Measurements from ENCODE around the gene SLC6A20. TPM values are rescaled to one million over a fixed set of nuclear protein-coding genes. Genes with fewer than 3 reads are reported as not detected.

SLC6A20 gene
- total RNA-seq, 1 experiment from 2014 or later, result 0.89 TPM

- H3K27ac ChIP-seq (ENCODE audit: low read depth, low read length), result no peak overlapping the region
- TF ChIP-seq RAD21 (IDR thresholded peaks at IDR 0.05; ENCODE audit: low read depth) (no peak), EZH2phosphoT487 (IDR thresholded peaks at IDR 0.05; ENCODE audit: borderline replicate concordance) (no peak), CBX3 (IDR thresholded peaks at IDR 0.05; ENCODE audit: low read depth) (no peak)
- TF ChIP-seq, protein P1, sequence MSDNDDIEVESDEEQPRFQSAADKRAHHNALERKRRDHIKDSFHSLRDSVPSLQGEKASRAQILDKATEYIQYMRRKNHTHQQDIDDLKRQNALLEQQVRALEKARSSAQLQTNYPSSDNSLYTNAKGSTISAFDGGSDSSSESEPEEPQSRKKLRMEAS (IDR thresholded peaks at IDR 0.05), result no peak
- H4K20me1 ChIP-seq (ENCODE audit: insufficient read depth), result no peaks in the 10 kb centered on the region
- H3K4me3 ChIP-seq (replicated peaks in 1 of 2; ENCODE audit: low read depth in 1 of 2, low read length in 2 of 2), result no peak overlapping the region
- intact Hi-C loops (cut with micrococcal nuclease), result no loop called here
- ChIA-PET RAD21 (ENCODE audit: low non-redundant PET in 1 of 2, low total read pairs in 2 of 2, uncharacterized antibody in 2 of 2, unreplicated experiment in 2 of 2) (no interaction called here), POLR2A (no interaction called here), CTCF (no interaction called here)
- peaks cover 0 to 5% of the 10 kb centered on the region in 2 experiments; a peak in 1 of 4 replicates for H3K36me3 ChIP-seq (ENCODE audit: control insufficient read depth in 1 of 2, insufficient read depth in 2 of 2, low read length in 2 of 2)
- no peak overlapping the region for H2AFZ ChIP-seq (ENCODE audit: low read depth, low read length, poor library complexity, severe bottlenecking)
- no TSS peak for BruUV-seq (replicated peaks)
- H3K4me2 ChIP-seq (ENCODE audit: low read length), result no peak overlapping the region
- H3K9ac ChIP-seq (ENCODE audit: low read length), result no peak overlapping the region
- H3K9me2 ChIP-seq (ENCODE audit: insufficient read depth), result no peaks in the 10 kb centered on the region
- no peaks in the 10 kb centered on the region for H3K27me3 ChIP-seq (ENCODE audit: insufficient read depth, low read length)
- ATAC-seq, result no peak
- no peak for DNase-seq (ENCODE audit: low read depth, low spot score)
- H3K4me1 ChIP-seq (ENCODE audit: control insufficient read depth in 1 of 2, insufficient read depth in 2 of 2, low read length in 2 of 2), result peaks cover 0 to 3% of the 10 kb centered on the region in 2 experiments; a peak in 2 of 4 replicates
- no peaks in the 10 kb centered on the region for H3K9me3 ChIP-seq (ENCODE audit: control insufficient read depth in 1 of 2, insufficient read depth in 1 of 2, low read depth in 1 of 2, low read length in 2 of 2)
- H3K79me2 ChIP-seq (ENCODE audit: insufficient read depth, low read length), result no peaks in the 10 kb centered on the region
Measured at GRCh38 chr3:45826908-45827307, 30.6 kb upstream of the SLC6A20 start.

GRCh38 chr3:45826321-45826720 lies 30.0 kb upstream of the SLC6A20 start:
- Histone ChIP-seq H3K4me3 (replicated peaks in 1 of 2; ENCODE audit: low read depth in 1 of 2, low read length in 2 of 2) (no peak overlapping the region), H3K79me2 (ENCODE audit: insufficient read depth, low read length) (no peaks in the 10 kb centered on the region), H3K9me2 (ENCODE audit: insufficient read depth) (no peaks in the 10 kb centered on the region), H2AFZ (ENCODE audit: low read depth, low read length, poor library complexity, severe bottlenecking) (no peak overlapping the region), H3K4me1 (ENCODE audit: control insufficient read depth in 1 of 2, insufficient read depth in 2 of 2, low read length in 2 of 2) (peaks cover 0 to 3% of the 10 kb centered on the region in 2 experiments; a peak in 2 of 4 replicates), H3K27me3 (ENCODE audit: insufficient read depth, low read length) (no peaks in the 10 kb centered on the region), H3K36me3 (ENCODE audit: control insufficient read depth in 1 of 2, insufficient read depth in 2 of 2, low read length in 2 of 2) (peaks cover 0 to 5% of the 10 kb centered on the region in 2 experiments; a peak in 1 of 4 replicates), H3K9ac (ENCODE audit: low read length) (no peak overlapping the region), H3K27ac (ENCODE audit: low read depth, low read length) (no peak overlapping the region), H3K9me3 (ENCODE audit: control insufficient read depth in 1 of 2, insufficient read depth in 1 of 2, low read depth in 1 of 2, low read length in 2 of 2) (no peaks in the 10 kb centered on the region), H3K4me2 (ENCODE audit: low read length) (no peak overlapping the region), H4K20me1 (ENCODE audit: insufficient read depth) (no peaks in the 10 kb centered on the region)
- RAD21 ChIA-PET (ENCODE audit: low non-redundant PET in 1 of 2, low total read pairs in 2 of 2, uncharacterized antibody in 2 of 2, unreplicated experiment in 2 of 2), result no interaction called here
- CTCF ChIA-PET, result no interaction called here
- no TSS peak for BruUV-seq (replicated peaks)
- DNase-seq (ENCODE audit: low read depth, low spot score) (no peak), ATAC-seq (no peak)
- TF ChIP-seq SP1 (IDR thresholded peaks at IDR 0.05; ENCODE audit: low read depth) (no peak), ZNF274 (IDR thresholded peaks at IDR 0.05; ENCODE audit: low read depth, low read length) (no peak), CEBPB (IDR thresholded peaks at IDR 0.05; ENCODE audit: low read depth) (no peak), EZH2phosphoT487 (IDR thresholded peaks at IDR 0.05; ENCODE audit: borderline replicate concordance) (no peak), ELF1 (IDR thresholded peaks at IDR 0.05; ENCODE audit: borderline replicate concordance, low read depth) (no peak), SIN3A (IDR thresholded peaks at IDR 0.05; ENCODE audit: low read depth) (no peak), EZH2 (IDR thresholded peaks at IDR 0.05) (no peak), CTCF (IDR thresholded peaks at IDR 0.05 in 2 of 3, conservative IDR thresholded peaks at IDR 0.05 in 1 of 3; ENCODE audit: borderline replicate concordance in 1 of 3, insufficient read depth in 1 of 3, low read depth in 2 of 3, low read length in 2 of 3) (no peak), YY1 (IDR thresholded peaks at IDR 0.05; ENCODE audit: extremely low read depth, insufficient replicate concordance, low read depth, low read length) (no peak), JUND (IDR thresholded peaks at IDR 0.05) (no peak), SRF (IDR thresholded peaks at IDR 0.05; ENCODE audit: low read depth) (no peak)
- TF ChIP-seq, protein P2, sequence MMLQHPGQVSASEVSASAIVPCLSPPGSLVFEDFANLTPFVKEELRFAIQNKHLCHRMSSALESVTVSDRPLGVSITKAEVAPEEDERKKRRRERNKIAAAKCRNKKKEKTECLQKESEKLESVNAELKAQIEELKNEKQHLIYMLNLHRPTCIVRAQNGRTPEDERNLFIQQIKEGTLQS (IDR thresholded peaks at IDR 0.05), result no peak
- TF ChIP-seq, protein P3, sequence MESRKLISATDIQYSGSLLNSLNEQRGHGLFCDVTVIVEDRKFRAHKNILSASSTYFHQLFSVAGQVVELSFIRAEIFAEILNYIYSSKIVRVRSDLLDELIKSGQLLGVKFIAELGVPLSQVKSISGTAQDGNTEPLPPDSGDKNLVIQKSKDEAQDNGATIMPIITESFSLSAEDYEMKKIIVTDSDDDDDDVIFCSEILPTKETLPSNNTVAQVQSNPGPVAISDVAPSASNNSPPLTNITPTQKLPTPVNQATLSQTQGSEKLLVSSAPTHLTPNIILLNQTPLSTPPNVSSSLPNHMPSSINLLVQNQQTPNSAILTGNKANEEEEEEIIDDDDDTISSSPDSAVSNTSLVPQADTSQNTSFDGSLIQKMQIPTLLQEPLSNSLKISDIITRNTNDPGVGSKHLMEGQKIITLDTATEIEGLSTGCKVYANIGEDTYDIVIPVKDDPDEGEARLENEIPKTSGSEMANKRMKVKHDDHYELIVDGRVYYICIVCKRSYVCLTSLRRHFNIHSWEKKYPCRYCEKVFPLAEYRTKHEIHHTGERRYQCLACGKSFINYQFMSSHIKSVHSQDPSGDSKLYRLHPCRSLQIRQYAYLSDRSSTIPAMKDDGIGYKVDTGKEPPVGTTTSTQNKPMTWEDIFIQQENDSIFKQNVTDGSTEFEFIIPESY (IDR thresholded peaks at IDR 0.05; ENCODE audit: extremely low read depth, insufficient replicate concordance, low read length), result no peak
- TF ChIP-seq, protein P1 (IDR thresholded peaks at IDR 0.05), result no peak
- POLR2A ChIA-PET, result no interaction called here
- intact Hi-C loops (cut with micrococcal nuclease), result no loop called here
